GM12878 (cell line): ENCODE results near the gene ARIH2. TPM values are rescaled to one million over a fixed set of nuclear protein-coding genes. Genes with fewer than 3 reads are reported as not detected.

ENCODE experiments used
- ATAC-seq: fragments of 200-7000 bp; cut with Tn5 transposase; 3 replicates; pipeline ENCODE4 v1.9.1; 2020; ENCODE audit warnings: mild to moderate bottlenecking, moderate library complexity
- BruUV-seq: library from RNA; stranded (reverse); fragments of 400-500 nt; replicated peaks from 2 replicates; lab custom pipeline; 2021; lab: Mats Ljungman, UMichigan
- CTCF ChIA-PET: fragments of 300-600 bp; sonication (Branson Sonifier 250); formaldehyde crosslinking; extraction: SDS; loops from one replicate; lab custom pipeline; 2021; ENCODE audit warnings: inconsistent platforms; lab: Yijun Ruan, JAX
- POLR2A ChIA-PET: fragments of 350-600 bp; formaldehyde crosslinking; extraction: SDS; loops from one replicate; lab custom pipeline; 2021; ENCODE audit warnings: inconsistent platforms; lab: Charles Lee
- RAD21 ChIA-PET: fragments of 300-600 bp; sonication (Branson Sonifier 250); formaldehyde crosslinking; loops from one replicate; lab custom pipeline; 2023; ENCODE audit warnings: antibody characterized with exemption; ENCODE audit not compliant: unreplicated experiment; lab: Charles Lee
- SMC1A ChIA-PET: fragments of 300-600 bp; sonication (Branson Sonifier 250); formaldehyde crosslinking; loops from one replicate; lab custom pipeline; 2023; ENCODE audit not compliant: unreplicated experiment, uncharacterized antibody; lab: Charles Lee
- DNase-seq: peaks from one replicate; pipeline ENCODE4 v3.0.0-alpha.2; 2011; ENCODE audit warnings: low read depth, low spot score
- FAIRE-seq: peaks from 3 replicates; lab custom pipeline; 2011; peaks lifted over from hg19 to GRCh38; lab: Jason Lieb, UNC
- H2AFZ ChIP-seq: 2 replicates; pipeline ENCODE4 v1.6.0; 2011; ENCODE audit warnings: low read depth, low read length, control low read depth; ENCODE audit not compliant: control insufficient read depth
- H3K27ac ChIP-seq: 2 replicates; pipeline ENCODE4 v1.5.1; 2011; ENCODE audit warnings: control low read depth; ENCODE audit not compliant: control insufficient read depth, insufficient read depth
- H3K27me3 ChIP-seq, 2 experiments: replicated peaks in 1 of 2; 2 replicates each; pipeline versions ENCODE4 v1.6.0 to v1.6.1; 2011; ENCODE audit warnings: low read length in 1 of 2; ENCODE audit not compliant: control insufficient read depth in 2 of 2, insufficient read depth in 2 of 2
- H3K36me3 ChIP-seq, 2 experiments: 2 replicates each; pipeline ENCODE4 v1.5.1; 2011; ENCODE audit warnings: low read length in 1 of 2; ENCODE audit not compliant: control insufficient read depth in 2 of 2, insufficient read depth in 2 of 2
- H3K4me1 ChIP-seq: 2 replicates; pipeline ENCODE4 v1.6.1; 2011; ENCODE audit warnings: mild to moderate bottlenecking, low read length, moderate library complexity, mixed read lengths; ENCODE audit not compliant: control insufficient read depth, insufficient read depth
- H3K4me2 ChIP-seq: 2 replicates; pipeline ENCODE4 v1.6.0; 2011; ENCODE audit warnings: control low read depth; ENCODE audit not compliant: control insufficient read depth, insufficient read depth
- H3K4me3 ChIP-seq: fragments of 200-600 bp; sonication (generic); 2 replicates; pipeline ENCODE4 v1.5.1; 2016
- H3K79me2 ChIP-seq: 2 replicates; pipeline ENCODE4 v1.6.0; 2011; ENCODE audit warnings: low read length; ENCODE audit not compliant: control insufficient read depth, insufficient read depth
- H3K9ac ChIP-seq: 2 replicates; pipeline ENCODE4 v1.8.0; 2011; ENCODE audit warnings: low read length, control low read depth, mixed read lengths; ENCODE audit not compliant: control insufficient read depth, insufficient read depth
- H3K9me3 ChIP-seq: replicated peaks from 3 replicates; pipeline ENCODE4 v1.5.1; 2011; ENCODE audit warnings: mild to moderate bottlenecking, low read length; ENCODE audit not compliant: control insufficient read depth, insufficient read depth
- H4K20me1 ChIP-seq: 2 replicates; pipeline ENCODE4 v1.6.0; 2011; ENCODE audit not compliant: control insufficient read depth, insufficient read depth
- CEBPB ChIP-seq, 2 experiments: fragments of 150-350 bp in 1 of 2; IDR thresholded peaks; 2 replicates each; pipeline ENCODE4 v1.6.1; 2012 to 2014; ENCODE audit warnings: low read depth in 2 of 2, low read length in 2 of 2, borderline replicate concordance in 1 of 2, inconsistent platforms in 1 of 2
- CHD4 ChIP-seq: fragments of 200-600 bp; sonication (generic); IDR thresholded peaks from 2 replicates; pipeline ENCODE4 v1.6.1; 2016; ENCODE audit warnings: mild to moderate bottlenecking
- EED ChIP-seq: sonication (generic); IDR thresholded peaks from 2 replicates; pipeline ENCODE4 v1.6.1; 2016; ENCODE audit warnings: antibody characterized with exemption, low read depth
- EZH2 ChIP-seq: IDR thresholded peaks from 2 replicates; pipeline ENCODE4 v1.6.1; 2012; ENCODE audit warnings: low read depth, mild to moderate bottlenecking, control low read depth, inconsistent platforms, low read length, borderline replicate concordance; ENCODE audit not compliant: control insufficient read depth
- HCFC1 ChIP-seq: fragments of 150-350 bp; IDR thresholded peaks from 2 replicates; pipeline ENCODE4 v1.6.1; 2014; ENCODE audit warnings: low read length
- RB1 ChIP-seq: fragments of 450-650 bp; formaldehyde crosslinking; IDR thresholded peaks from 2 replicates; pipeline ENCODE4 v1.6.1; 2017; ENCODE audit warnings: mild to moderate bottlenecking, borderline replicate concordance
- SMARCA5 ChIP-seq: fragments of 450-650 bp; IDR thresholded peaks from 2 replicates; pipeline ENCODE4 v1.6.1; 2017; ENCODE audit warnings: mild to moderate bottlenecking
- ZZZ3 ChIP-seq: IDR thresholded peaks from 2 replicates; pipeline ENCODE4 v1.6.1; 2011; ENCODE audit warnings: low read depth; ENCODE audit not compliant: control insufficient read depth, insufficient read length
- WGBS: methylation state at CpG from one replicate; pipeline ENCODE4 v1.1.6; 2016; ENCODE audit warnings: low lambda C conversion rate; ENCODE audit not compliant: insufficient replicate concordance, insufficient coverage; ENCODE audit errors: missing lambda C conversion rate; 5-methylcytosine and 5-hydroxymethylcytosine counted together
- in situ Hi-C: fragments of 300-500 bp; cut with MboI; formaldehyde crosslinking; loops from 9 replicates; pipeline ENCODE4 v1.14.3; 2018; ENCODE audit warnings: mixed read lengths
- intact Hi-C: fragments of 100-400 bp; cut with micrococcal nuclease; formaldehyde crosslinking; loops from one replicate; pipeline ENCODE4 v1.14.2; 2022; ENCODE audit not compliant: unreplicated experiment
- polyA plus RNA-seq, 11 experiments: library from polyadenylated mRNA; depleted of rRNA in 4 of 11; unstranded in 6 of 11; stranded (reverse) in 5 of 11; fragments of >200 nt; fragmentation: Nextera tagmentation in 4 of 11; fragmentation: Illumina TruSeq in 1 of 11; extraction: Ambion mirVana in 4 of 11; extraction: Trizol in 1 of 11; gene quantifications; 1 replicate in 1 of 11; 2 replicates in 10 of 11; pipeline versions ENCODE4 v1.2.1 to v1.2.3, GENCODE V29; 2011 to 2016; ENCODE audit warnings: inconsistent platforms in 2 of 11, missing spikeins in 2 of 11, low read depth in 1 of 11
- total RNA-seq, 4 experiments: library from RNA; depleted of rRNA in 3 of 4; stranded (reverse); fragments of >200 nt in 3 of 4; fragmentation: Illumina TruSeq in 1 of 4; extraction: Trizol in 1 of 4; gene quantifications; 2 replicates each; pipeline versions ENCODE4 v1.2.1 to v1.2.3, GENCODE V29; 2013 to 2021
- TF ChIP-seq, protein P1 (sequence below): fragments of 450-650 bp; IDR thresholded peaks from 2 replicates; pipeline ENCODE4 v1.6.1; 2017; ENCODE audit warnings: borderline replicate concordance
- TF ChIP-seq, protein P2 (sequence below): IDR thresholded peaks from 2 replicates; pipeline ENCODE4 v1.6.1; 2011; ENCODE audit warnings: borderline replicate concordance, low read depth, mild to moderate bottlenecking, moderate library complexity, mixed read lengths, low read length; ENCODE audit not compliant: insufficient read depth; ENCODE audit errors: extremely low read length
- TF ChIP-seq, protein P3 (sequence below): fragments of 450-650 bp; IDR thresholded peaks from 2 replicates; pipeline ENCODE4 v1.6.1; 2017; ENCODE audit warnings: mild to moderate bottlenecking, moderate library complexity
- TF ChIP-seq, protein P4 (sequence below): fragments of 450-650 bp; IDR thresholded peaks from 2 replicates; pipeline ENCODE4 v1.6.1; 2018; ENCODE audit warnings: mild to moderate bottlenecking, low read depth, moderate library complexity; ENCODE audit not compliant: partially characterized antibody

ARIH2 gene
- total and polyA plus RNA-seq, 10 of the 15 experiments (the other 5 are each of a cell fraction or from before 2014, with no cell fraction given): 18.7 to 74.7 (median 63.7) TPM

DNA sequence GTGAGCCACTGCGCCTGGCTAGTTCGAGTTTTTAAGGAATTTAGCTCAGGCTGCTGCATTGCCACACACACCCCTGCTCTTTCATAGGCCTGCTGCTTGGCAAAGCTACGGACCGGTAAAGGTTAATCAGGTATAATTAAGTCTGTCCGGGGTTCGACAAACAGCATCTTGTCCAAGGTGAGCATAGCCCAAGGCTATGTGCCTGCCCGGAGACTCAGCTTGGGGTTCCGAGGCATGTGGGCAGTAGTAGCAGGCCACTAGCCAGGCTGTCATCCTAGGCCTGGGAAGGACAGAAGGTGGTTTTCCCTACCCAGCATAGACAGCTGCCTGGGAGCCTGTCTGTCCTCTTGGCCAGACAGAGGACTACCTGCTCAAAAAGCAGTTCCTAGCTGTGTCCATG, 78.0 kb downstream of the ARIH2 start:
- POLR2A ChIA-PET: no interaction called here
- Histone ChIP-seq H3K27me3 (no peaks in the 10 kb centered on the region), H3K9ac (no peak overlapping the region), H4K20me1 (no peaks in the 10 kb centered on the region), H3K27ac (no peak overlapping the region), H3K4me3 (no peak overlapping the region), H2AFZ (no peak overlapping the region), H3K4me2 (no peak overlapping the region), H3K36me3 (no peaks in the 10 kb centered on the region), H3K4me1 (peaks cover 3% of the 10 kb centered on the region), H3K79me2 (peaks cover under 1% of the 10 kb centered on the region), H3K9me3 (no peaks in the 10 kb centered on the region)
- BruUV-seq: no TSS peak
- DNase-seq (no peak), FAIRE-seq (no peak), ATAC-seq (no peak)
- in situ Hi-C loops: no loop called here
- CTCF ChIA-PET: interaction anchor here (0.9 to 2.1 kb wide), 5 partner anchors 9 to 261 kb away, joined by 3 to 9 read pairs (median 6); partner anchors contain the start of gene WDR6
- SMC1A ChIA-PET: interaction anchor here (0.6 to 1.3 kb wide), 2 partner anchors 9 to 24 kb away, joined by 3 to 6 read pairs; no protein-coding TSS in a partner anchor
- intact Hi-C loops: no loop called here
- 89% methylated on average over 8 of the region's 8 CpGs for WGBS
- RAD21 ChIA-PET: no interaction called here
- TF ChIP-seq RB1: no peak
- TF ChIP-seq, protein P1, sequence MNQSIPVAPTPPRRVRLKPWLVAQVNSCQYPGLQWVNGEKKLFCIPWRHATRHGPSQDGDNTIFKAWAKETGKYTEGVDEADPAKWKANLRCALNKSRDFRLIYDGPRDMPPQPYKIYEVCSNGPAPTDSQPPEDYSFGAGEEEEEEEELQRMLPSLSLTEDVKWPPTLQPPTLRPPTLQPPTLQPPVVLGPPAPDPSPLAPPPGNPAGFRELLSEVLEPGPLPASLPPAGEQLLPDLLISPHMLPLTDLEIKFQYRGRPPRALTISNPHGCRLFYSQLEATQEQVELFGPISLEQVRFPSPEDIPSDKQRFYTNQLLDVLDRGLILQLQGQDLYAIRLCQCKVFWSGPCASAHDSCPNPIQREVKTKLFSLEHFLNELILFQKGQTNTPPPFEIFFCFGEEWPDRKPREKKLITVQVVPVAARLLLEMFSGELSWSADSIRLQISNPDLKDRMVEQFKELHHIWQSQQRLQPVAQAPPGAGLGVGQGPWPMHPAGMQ: no peak
- TF ChIP-seq CEBPB (IDR thresholded peaks at IDR 0.05; ENCODE audit: borderline replicate concordance in 1 of 2, low read depth in 2 of 2, low read length in 2 of 2): no peak
- TF ChIP-seq CHD4: no peak
- no peak for TF ChIP-seq HCFC1
- TF ChIP-seq, protein P2, sequence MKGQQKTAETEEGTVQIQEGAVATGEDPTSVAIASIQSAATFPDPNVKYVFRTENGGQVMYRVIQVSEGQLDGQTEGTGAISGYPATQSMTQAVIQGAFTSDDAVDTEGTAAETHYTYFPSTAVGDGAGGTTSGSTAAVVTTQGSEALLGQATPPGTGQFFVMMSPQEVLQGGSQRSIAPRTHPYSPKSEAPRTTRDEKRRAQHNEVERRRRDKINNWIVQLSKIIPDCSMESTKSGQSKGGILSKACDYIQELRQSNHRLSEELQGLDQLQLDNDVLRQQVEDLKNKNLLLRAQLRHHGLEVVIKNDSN: no peak
- no peak for TF ChIP-seq ZZZ3
- no peak for TF ChIP-seq EED
- TF ChIP-seq, protein P3, sequence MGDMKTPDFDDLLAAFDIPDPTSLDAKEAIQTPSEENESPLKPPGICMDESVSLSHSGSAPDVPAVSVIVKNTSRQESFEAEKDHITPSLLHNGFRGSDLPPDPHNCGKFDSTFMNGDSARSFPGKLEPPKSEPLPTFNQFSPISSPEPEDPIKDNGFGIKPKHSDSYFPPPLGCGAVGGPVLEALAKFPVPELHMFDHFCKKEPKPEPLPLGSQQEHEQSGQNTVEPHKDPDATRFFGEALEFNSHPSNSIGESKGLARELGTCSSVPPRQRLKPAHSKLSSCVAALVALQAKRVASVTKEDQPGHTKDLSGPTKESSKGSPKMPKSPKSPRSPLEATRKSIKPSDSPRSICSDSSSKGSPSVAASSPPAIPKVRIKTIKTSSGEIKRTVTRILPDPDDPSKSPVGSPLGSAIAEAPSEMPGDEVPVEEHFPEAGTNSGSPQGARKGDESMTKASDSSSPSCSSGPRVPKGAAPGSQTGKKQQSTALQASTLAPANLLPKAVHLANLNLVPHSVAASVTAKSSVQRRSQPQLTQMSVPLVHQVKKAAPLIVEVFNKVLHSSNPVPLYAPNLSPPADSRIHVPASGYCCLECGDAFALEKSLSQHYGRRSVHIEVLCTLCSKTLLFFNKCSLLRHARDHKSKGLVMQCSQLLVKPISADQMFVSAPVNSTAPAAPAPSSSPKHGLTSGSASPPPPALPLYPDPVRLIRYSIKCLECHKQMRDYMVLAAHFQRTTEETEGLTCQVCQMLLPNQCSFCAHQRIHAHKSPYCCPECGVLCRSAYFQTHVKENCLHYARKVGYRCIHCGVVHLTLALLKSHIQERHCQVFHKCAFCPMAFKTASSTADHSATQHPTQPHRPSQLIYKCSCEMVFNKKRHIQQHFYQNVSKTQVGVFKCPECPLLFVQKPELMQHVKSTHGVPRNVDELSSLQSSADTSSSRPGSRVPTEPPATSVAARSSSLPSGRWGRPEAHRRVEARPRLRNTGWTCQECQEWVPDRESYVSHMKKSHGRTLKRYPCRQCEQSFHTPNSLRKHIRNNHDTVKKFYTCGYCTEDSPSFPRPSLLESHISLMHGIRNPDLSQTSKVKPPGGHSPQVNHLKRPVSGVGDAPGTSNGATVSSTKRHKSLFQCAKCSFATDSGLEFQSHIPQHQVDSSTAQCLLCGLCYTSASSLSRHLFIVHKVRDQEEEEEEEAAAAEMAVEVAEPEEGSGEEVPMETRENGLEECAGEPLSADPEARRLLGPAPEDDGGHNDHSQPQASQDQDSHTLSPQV: no peak
- TF ChIP-seq, protein P4, sequence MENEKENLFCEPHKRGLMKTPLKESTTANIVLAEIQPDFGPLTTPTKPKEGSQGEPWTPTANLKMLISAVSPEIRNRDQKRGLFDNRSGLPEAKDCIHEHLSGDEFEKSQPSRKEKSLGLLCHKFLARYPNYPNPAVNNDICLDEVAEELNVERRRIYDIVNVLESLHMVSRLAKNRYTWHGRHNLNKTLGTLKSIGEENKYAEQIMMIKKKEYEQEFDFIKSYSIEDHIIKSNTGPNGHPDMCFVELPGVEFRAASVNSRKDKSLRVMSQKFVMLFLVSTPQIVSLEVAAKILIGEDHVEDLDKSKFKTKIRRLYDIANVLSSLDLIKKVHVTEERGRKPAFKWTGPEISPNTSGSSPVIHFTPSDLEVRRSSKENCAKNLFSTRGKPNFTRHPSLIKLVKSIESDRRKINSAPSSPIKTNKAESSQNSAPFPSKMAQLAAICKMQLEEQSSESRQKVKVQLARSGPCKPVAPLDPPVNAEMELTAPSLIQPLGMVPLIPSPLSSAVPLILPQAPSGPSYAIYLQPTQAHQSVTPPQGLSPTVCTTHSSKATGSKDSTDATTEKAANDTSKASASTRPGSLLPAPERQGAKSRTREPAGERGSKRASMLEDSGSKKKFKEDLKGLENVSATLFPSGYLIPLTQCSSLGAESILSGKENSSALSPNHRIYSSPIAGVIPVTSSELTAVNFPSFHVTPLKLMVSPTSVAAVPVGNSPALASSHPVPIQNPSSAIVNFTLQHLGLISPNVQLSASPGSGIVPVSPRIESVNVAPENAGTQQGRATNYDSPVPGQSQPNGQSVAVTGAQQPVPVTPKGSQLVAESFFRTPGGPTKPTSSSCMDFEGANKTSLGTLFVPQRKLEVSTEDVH: no peak
- TF ChIP-seq SMARCA5: no peak
- TF ChIP-seq EZH2: no peak
